ENCODE data around the gene SLMAP.

GRCh38 chr3:57929988-57930387, 173.9 kb downstream of the SLMAP start:
- TF ChIP-seq POLR2A (IDR thresholded peaks at IDR 0.05; ENCODE audit: low read depth) (no peak), POLR2AphosphoS5 (IDR thresholded peaks at IDR 0.05) (no peak), CTCF (IDR thresholded peaks at IDR 0.05) (no peak)

All from esophagus muscularis mucosa (tissue), 3 donors.